ENCODE measurements around the gene SEPTIN3.

Gene SEPTIN3

GRCh38 chr22:41974691-41975290 is 5.5 kb downstream of the SEPTIN3 start:
- in situ Hi-C loops (cut with MboI; ENCODE audit: low sequenced_read_pairs): loop anchor here (25.0 kb wide), 1 partner anchor 463 kb away; the partner anchor contains the start of gene NFAM1

DNA sequence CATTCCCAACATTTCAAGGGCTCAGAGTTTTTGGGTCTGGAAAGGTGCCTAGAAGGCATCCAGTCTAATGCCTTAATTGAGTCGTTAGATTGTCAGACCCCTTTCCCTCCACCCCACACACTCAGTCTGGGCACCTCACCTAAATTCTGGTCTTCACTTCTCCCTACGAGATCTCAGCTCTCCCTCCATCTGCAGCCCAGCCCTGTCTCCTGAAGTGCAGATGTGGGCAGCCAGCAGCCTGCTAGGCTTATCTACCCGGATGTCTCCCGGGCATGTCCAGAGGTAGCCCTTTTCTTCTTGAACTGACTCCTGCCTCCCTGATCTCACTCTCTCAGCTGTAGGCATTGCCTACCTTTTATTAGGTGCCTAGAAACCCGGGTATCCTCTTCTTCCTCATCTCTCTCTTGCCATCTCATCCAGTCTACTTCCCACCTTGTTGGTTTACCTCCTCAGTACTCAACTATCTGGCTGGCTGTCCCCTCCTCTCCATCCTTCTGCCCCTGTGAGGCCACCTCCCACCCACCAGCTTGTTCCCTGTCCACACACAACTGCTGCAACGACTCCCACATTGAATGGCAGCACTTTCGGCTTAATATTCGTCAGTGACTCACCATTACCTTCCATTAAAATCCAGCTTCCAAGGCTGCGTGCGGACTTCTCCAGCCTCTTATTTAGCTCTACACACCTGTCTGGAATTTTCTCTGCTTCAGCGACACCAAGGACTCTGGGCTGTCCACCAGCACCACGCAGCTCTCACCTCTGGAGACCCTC is 6.2 kb downstream of the SEPTIN3 start:
- in situ Hi-C loops (cut with MboI; ENCODE audit: low sequenced_read_pairs): no loop called here

GRCh38 chr22:41976070-41976901 is 7.0 kb downstream of the SEPTIN3 start:
- in situ Hi-C loops (cut with MboI; ENCODE audit: low sequenced_read_pairs): no loop called here

DNA sequence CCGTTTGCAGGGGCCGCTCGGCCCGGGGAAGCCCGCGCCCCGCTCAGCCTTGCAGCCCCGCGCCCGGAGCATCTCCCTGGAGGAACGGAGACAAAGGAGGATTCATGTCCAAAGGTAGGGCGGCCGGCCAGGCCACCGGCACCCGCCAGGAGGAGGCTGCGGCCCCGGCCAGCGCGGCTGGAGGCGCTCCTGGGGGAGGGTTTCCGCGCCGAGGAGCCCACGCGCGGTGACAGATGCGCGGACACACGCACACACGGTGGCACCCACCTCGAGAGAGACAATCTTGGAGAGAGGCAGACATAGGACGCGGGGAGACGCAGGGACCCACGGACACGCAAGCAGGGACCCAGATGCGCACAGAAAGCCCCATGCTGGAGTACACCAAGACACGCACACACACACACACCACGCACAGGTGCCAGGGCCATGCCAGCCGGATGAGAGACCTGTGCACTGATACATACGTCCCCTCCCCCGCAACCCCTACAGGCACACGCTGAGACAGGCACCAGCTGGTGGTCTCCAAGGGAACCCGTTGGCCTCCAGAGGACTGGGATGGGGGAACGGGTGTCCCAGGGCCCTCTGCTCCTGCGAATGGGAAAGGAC is 7.8 kb downstream of the SEPTIN3 start:
- in situ Hi-C loops (cut with MboI; ENCODE audit: low sequenced_read_pairs): no loop called here

- in situ Hi-C loops (cut with MboI; ENCODE audit: low sequenced_read_pairs): no loop called here
These were observed 9.5 kb downstream of the SEPTIN3 start for GRCh38 chr22:41978732-41979131.

- in situ Hi-C loops (cut with MboI; ENCODE audit: low sequenced_read_pairs): no loop called here
These were observed 10.4 kb downstream of the SEPTIN3 start for GRCh38 chr22:41979423-41980250.

- in situ Hi-C loops (cut with MboI; ENCODE audit: low sequenced_read_pairs): no loop called here
These were observed 13.6 kb downstream of the SEPTIN3 start for GRCh38 chr22:41982865-41983264.

DNA sequence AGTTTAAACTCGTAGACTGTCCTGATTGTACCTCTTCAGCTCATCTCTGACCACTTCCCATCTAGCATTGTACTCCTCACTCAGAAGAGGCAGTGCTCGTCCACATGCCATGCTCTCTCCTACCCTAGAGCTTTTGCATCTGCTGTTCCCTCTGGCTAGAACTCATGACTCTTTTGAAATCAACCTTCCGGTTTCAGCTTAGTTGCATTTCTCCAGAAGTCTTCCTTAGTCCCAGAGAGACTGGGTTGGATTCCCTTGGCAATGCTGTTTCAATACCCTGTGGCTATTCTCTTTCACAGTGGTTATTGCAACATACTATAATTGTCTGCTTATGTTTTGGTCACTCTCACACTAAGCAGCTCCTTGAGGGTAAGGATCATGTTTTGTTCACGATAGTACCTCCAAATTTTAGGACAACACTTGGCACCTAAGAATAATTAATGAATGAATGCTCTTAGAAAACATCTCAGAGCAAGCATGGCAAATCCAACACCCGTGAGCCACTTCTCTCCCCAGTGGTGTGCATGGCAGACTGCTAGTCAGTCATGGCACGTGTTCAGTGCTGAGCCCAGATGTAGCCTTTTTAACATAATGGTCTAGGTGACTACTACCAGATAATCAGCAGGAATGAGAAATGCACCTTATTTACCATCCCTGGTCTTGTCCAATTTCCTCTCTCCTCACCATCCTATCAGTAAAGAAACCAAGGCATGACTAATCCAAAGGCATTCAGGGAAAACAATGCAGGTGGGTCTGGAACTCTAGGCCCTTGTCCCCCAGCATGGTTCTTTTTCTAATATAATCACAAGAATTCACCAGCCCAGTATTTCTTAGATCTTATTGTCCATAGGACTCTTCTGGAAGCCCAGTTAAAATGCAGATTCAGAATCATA is 14.5 kb downstream of the SEPTIN3 start:
- in situ Hi-C loops (cut with MboI; ENCODE audit: low sequenced_read_pairs): no loop called here

- in situ Hi-C loops (cut with MboI; ENCODE audit: low sequenced_read_pairs): no loop called here
These were observed 18.0 kb downstream of the SEPTIN3 start for GRCh38 chr22:41987276-41987675.

- in situ Hi-C loops (cut with MboI; ENCODE audit: low sequenced_read_pairs): no loop called here
These were observed 20.0 kb downstream of the SEPTIN3 start for GRCh38 chr22:41989246-41989645.

DNA sequence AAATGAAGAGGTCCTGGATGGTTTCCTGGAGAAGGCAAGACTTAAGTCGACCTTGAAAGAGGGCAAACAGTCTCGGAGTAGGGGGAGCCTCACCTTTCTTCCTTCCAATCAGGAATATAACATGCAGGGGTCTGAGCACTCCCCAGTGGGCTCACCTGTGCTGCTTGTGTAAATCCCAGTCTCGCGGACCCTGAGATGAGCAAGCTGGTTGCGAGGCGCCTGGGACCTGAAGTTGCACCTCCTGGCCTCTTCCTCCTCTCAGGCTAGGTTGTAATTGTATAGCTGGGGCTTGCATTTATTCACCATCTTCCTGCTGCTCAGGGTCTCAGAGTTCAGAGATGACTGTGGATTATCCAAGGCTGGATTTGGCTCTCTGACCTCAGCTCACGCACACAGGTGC is 21.9 kb downstream of the SEPTIN3 start:
- in situ Hi-C loops (cut with MboI; ENCODE audit: low sequenced_read_pairs): no loop called here

DNA sequence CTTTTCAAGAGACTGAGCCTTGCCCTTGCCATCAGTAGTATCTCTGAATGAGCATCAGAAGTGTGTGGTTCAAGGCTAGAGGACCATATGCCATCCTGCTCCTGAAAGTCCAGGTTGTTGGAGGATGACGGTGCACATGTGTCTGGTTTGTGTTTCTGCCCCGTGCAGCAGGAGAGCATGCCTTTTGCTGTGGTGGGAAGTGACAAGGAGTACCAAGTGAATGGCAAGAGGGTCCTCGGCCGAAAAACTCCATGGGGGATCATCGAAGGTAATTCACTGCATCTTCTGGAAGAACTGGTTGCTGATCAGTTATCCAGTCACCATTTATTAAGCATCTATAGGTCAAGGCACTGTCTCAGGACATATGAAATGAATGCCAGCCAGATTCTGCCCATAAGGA is 23.3 kb downstream of the SEPTIN3 start:
- in situ Hi-C loops (cut with MboI; ENCODE audit: low sequenced_read_pairs): no loop called here

- in situ Hi-C loops (cut with MboI; ENCODE audit: low sequenced_read_pairs): no loop called here
These were observed 26.0 kb downstream of the SEPTIN3 start for GRCh38 chr22:41995211-41995610.

- in situ Hi-C loops (cut with MboI; ENCODE audit: low sequenced_read_pairs): no loop called here
These were observed 27.6 kb downstream of the SEPTIN3 start for GRCh38 chr22:41996826-41997225.

GRCh38 chr22:41998361-41999261 is 29.4 kb downstream of the SEPTIN3 start, which contains the start of gene WBP2NL:
Gene WBP2NL, plus strand, starts transcription at chr22:41998788. Its CDS starts 31 bp downstream, at chr22:41998819.
- in situ Hi-C loops (cut with MboI; ENCODE audit: low sequenced_read_pairs): no loop called here

DNA sequence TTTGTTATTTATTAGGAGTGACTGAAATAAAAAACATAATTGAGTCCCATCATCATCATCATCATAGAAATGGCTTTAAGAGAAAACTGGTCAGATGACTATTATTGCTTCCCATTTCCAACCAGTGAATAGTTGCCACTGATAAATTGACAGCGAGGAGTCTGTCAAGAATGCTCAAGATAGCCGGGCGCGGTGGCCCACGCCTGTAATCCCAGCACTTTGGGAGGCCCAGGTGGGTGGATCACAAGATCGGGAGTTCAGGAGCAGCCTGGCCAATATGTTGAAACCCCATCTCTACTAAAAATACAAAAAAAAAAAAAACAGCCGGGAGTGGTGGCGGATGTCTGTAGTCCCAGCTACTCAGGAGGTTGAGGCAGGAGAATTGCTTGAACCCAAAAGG is 31.2 kb downstream of the SEPTIN3 start:
- in situ Hi-C loops (cut with MboI; ENCODE audit: low sequenced_read_pairs): no loop called here

DNA sequence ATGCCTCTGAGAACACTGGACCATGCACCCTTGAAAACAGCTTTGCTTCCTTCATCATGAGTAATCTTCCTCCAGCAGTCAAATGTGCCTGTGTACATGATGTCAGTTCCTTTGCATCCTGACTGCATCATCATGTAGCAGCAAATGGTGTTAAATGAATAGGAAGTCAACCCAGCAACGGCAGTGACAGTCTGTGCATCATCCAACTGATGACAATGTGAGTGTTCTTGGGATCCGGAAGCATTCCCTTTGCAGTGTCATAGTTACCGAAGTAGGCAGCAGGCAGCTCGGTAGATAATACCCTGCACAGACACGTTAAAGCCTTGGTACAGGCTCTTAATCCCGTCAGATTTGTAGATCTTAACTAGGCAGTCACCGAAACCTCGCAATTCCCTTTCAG is 31.9 kb downstream of the SEPTIN3 start:
- in situ Hi-C loops (cut with MboI; ENCODE audit: low sequenced_read_pairs): no loop called here

GRCh38 chr22:42001706-42002105 is 32.5 kb downstream of the SEPTIN3 start:
- in situ Hi-C loops (cut with MboI; ENCODE audit: low sequenced_read_pairs): no loop called here

All from HL-60/S4 (cell line).